ENCODE measurements around the gene TPO.
"Not testable (repeated sequence)": the region's sequence is repeated elsewhere in the genome, so short reads cannot be mapped to it uniquely, and the experiment has no call there.

The TPO gene

DNA sequence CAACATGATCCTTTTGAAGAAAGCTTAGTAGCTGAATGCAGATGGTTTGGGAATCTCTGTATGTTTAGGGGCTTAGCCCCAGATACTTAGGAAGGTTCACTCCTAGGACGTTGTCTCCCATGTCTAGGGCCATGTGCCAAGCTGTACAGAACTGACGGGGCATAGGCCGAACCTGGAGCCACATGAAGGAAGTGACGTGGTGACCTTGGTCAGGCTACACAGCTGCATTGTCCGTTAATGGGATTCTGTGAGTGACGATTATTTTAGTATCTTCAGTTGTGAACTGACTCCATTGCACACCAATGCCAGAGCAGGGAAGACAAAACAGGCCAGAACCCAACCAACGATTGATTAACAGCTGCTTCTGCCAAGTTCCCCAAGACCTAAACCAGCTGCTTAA is 139.3 kb downstream of the TPO start:
- DNase-seq (ENCODE audit: low spot score in 2 of 2) (no peak), ATAC-seq (ENCODE audit: low read depth) (no peak)
- Mint-ChIP-seq H3K27ac (no peak overlapping the region), H3K27me3 (peaks cover 17% of the 10 kb centered on the region), H3K4me3 (no peak overlapping the region), H3K9me3 (no peaks in the 10 kb centered on the region), H3K36me3 (no peaks in the 10 kb centered on the region), H3K4me1 (peaks cover 2% of the 10 kb centered on the region)

DNA sequence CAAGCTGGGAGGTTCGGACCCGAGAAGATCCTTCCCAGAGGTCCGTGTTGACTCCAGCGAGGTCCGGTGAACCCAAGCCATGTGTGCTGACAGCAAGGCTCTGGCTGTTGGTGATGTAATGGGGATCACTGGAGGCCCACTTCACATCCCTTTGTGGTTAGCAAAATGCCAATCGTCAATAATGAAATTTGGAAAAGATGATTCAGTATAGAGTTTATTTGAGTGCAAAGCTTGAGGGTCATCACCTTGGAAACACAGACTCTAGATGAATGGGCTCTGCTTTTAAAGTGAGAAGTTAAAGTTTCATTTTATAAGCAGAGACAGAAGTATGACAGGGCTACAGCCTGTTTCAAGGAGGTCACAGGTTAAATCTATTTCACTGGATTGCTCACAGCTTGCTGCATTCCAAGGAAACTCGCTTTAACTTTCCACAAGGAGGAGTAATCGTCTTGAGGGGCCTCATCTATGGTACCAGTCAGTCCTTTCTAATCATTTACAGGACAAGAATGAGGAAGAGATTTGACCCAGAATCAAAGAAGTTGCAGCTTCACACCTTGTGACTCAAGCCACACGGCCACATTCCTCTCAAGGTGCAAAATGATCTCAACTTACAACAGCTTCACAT is 140.5 kb downstream of the TPO start:
- peaks cover 2% of the 10 kb centered on the region for H3K4me1 Mint-ChIP-seq
- H3K9me3 Mint-ChIP-seq, result no peaks in the 10 kb centered on the region
- H3K27ac Mint-ChIP-seq, result no peak overlapping the region
- no peaks in the 10 kb centered on the region for H3K36me3 Mint-ChIP-seq
- DNase-seq (ENCODE audit: low spot score in 2 of 2) (no peak), ATAC-seq (ENCODE audit: low read depth) (no peak)
- H3K27me3 Mint-ChIP-seq, result peaks cover 14% of the 10 kb centered on the region
- no peak overlapping the region for H3K4me3 Mint-ChIP-seq

DNA sequence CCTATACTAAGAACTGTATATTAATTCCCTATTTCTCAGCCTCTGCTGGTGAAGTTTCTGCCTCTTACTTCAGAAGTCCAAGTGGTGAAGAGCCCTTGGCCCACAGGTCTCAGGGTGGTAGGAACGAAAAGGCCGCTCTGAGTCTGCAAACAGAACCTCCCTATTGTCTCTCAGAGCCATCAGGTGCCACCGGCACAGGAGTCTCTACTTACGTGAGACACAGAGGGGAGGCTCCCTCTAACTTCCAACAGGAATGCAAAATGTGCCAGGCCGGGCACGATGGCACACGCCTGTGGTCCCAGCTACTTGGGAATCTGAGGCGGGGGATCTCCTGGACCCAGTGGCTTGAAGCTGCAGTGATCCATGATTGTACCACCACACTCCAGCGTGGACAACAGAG is 143.0 kb downstream of the TPO start:
- ATAC-seq (ENCODE audit: low read depth) (no peak), DNase-seq (ENCODE audit: low spot score in 2 of 2) (no peak)
- H3K4me1 Mint-ChIP-seq, result no peaks in the 10 kb centered on the region
- H3K36me3 Mint-ChIP-seq, result no peaks in the 10 kb centered on the region
- H3K27ac Mint-ChIP-seq, result no peak overlapping the region
- H3K27me3 Mint-ChIP-seq, result peaks cover 9% of the 10 kb centered on the region
- H3K4me3 Mint-ChIP-seq, result no peak overlapping the region
- H3K9me3 Mint-ChIP-seq, result no peaks in the 10 kb centered on the region

DNA sequence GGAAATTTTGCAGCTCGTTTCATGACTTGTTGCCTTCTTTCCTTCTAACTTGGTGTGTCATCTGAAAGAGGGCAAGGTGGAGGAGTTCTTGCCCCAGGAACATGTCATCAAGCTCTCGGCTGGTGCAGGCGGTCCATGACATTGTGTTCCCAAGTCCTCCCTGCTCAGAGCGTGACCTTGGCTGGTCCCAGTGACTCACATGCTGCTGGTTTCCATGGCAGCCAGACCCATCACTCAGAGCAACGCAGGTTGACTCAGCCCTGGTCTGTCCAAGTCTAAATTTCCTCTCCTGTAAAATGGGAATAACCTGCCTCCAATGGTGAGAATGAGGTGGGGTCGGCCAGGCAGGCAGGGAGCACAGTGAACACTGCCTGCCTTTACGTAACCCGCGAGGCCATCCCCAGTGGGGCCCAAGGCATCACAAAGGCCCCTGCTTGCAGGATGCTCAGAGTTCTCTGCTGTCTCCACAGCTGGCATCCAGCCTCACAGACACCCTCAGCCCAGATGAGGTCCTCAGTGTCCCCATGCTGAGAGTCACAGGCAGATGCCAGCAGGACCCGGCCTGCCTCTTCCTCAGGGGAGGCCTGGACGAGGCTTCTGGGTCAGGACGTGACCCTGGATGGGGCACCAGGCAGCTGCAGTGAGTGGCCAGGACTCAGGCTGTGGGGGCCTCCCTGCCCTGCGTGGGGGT is 143.7 kb downstream of the TPO start:
- DNase-seq (ENCODE audit: low spot score in 2 of 2) (no peak), ATAC-seq (ENCODE audit: low read depth) (no peak)
- Mint-ChIP-seq H3K9me3 (no peaks in the 10 kb centered on the region), H3K27ac (no peak overlapping the region), H3K4me1 (no peaks in the 10 kb centered on the region), H3K36me3 (no peaks in the 10 kb centered on the region), H3K27me3 (peaks cover 10% of the 10 kb centered on the region), H3K4me3 (no peak overlapping the region)

DNA sequence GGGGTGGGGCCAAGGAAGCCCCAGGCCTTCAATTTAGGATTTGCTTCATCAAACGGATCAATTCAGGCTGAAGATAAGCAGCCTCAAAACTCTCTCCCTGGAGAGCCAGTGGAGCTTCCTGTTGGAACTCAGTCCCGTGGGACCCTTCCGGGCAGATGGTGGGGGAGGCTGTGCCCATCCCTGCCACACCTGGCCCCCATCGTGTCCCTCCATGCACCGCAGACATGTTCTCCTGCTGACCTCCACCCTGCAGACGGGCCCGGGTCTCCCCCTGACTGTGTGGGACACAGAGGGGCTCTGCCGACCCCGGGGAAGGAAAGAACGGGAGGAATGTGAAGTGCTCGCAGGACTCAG is 144.2 kb downstream of the TPO start:
- no peaks in the 10 kb centered on the region for H3K4me1 Mint-ChIP-seq
- H3K36me3 Mint-ChIP-seq, result no peaks in the 10 kb centered on the region
- H3K9me3 Mint-ChIP-seq, result no peaks in the 10 kb centered on the region
- H3K4me3 Mint-ChIP-seq, result no peak overlapping the region
- ATAC-seq (ENCODE audit: low read depth) (no peak), DNase-seq (ENCODE audit: low spot score in 2 of 2) (no peak)
- peaks cover 10% of the 10 kb centered on the region for H3K27me3 Mint-ChIP-seq
- no peak overlapping the region for H3K27ac Mint-ChIP-seq

DNA sequence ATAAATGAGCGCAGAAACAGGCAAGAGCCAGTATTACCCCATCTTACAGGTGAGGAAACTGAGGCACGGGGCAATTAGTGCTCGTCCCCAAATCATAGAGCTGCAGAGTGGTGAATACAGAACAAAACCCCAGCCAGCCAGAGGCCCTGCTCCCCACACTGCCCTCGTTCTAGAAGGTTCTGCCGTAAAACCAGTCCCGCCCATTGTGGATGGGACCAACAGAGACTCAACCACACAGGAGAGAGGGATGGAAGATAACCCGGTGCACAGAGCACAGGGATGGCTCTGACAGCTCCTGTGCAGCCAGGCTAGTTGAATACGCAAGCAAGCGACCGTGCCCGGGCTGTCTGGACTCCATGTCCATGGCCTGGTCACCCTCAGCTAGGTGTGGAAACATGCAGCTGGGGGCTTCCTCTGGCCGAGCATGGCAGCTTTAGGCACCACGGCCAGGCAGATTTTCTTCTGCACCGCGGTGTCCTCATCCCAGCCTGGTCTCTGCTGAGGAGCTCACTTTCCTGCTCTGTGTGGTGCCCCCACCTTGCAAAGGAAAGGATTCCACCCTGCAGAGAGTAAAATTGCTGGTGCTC is 146.4 kb downstream of the TPO start:
- Mint-ChIP-seq H3K4me1 (no peaks in the 10 kb centered on the region), H3K4me3 (no peak overlapping the region), H3K27me3 (peaks cover 6% of the 10 kb centered on the region), H3K9me3 (no peaks in the 10 kb centered on the region), H3K27ac (no peak overlapping the region), H3K36me3 (no peaks in the 10 kb centered on the region)
- DNase-seq (ENCODE audit: low spot score in 2 of 2) (no peak), ATAC-seq (ENCODE audit: low read depth) (no peak)

DNA sequence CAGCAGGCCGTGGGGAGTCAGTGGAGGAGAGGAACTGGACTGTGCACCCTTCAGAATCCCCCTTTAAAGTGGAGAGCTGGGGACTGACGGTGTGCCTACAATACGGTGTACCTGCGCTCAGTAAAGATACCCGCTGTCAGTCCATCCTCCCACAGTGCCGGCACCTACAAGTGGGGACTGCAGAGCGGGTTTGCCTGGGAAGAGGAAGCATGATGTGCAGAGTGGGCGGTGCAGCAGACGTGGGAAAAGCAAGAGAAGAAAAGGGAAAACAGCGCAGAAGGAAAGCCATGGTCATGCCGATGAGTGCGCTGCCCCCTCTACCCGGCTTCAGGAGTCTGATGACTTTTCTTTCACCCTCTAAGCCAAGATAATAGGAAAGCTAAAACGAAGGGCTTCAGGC is 148.0 kb downstream of the TPO start:
- no peaks in the 10 kb centered on the region for H3K36me3 Mint-ChIP-seq
- H3K4me3 Mint-ChIP-seq, result no peak overlapping the region
- no peaks in the 10 kb centered on the region for H3K9me3 Mint-ChIP-seq
- H3K27ac Mint-ChIP-seq, result no peak overlapping the region
- DNase-seq (ENCODE audit: low spot score in 2 of 2) (no peak), ATAC-seq (ENCODE audit: low read depth) (no peak)
- H3K4me1 Mint-ChIP-seq, result no peaks in the 10 kb centered on the region
- peaks cover 5% of the 10 kb centered on the region for H3K27me3 Mint-ChIP-seq

DNA sequence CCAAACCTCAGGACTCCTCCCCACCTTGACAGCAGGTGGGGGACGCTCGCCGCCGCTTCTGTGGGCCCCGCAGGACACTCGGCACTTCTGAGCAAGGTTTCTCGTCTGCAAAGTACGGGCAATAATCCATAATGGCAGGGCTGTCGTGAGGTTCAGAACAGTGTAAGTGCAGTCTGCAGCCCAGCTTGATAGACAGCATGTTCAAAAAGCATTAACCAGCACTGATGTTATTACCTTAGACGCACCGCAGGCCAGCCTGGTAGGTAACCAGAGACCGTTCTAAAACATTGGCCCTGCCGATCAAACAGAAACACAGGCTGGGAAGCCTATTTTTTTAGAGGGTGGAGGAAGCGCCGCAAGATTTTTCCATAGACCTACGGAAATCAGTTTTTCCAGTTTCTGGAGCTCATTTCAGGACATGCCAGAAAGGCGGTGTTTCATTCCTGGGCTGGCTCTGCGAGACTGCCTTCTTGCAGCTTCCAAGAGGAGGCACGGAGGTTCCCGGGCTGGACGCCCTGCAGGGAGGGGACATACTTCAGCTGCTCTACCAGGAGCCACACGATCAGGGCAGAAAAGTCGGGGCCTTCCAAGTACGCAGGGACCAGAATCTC is 148.7 kb downstream of the TPO start:
- Mint-ChIP-seq H3K9me3 (no peaks in the 10 kb centered on the region), H3K27me3 (peaks cover 5% of the 10 kb centered on the region), H3K27ac (no peak overlapping the region), H3K4me1 (no peaks in the 10 kb centered on the region), H3K4me3 (no peak overlapping the region), H3K36me3 (no peaks in the 10 kb centered on the region)
- ATAC-seq (ENCODE audit: low read depth) (no peak), DNase-seq (ENCODE audit: low spot score in 2 of 2) (no peak)

DNA sequence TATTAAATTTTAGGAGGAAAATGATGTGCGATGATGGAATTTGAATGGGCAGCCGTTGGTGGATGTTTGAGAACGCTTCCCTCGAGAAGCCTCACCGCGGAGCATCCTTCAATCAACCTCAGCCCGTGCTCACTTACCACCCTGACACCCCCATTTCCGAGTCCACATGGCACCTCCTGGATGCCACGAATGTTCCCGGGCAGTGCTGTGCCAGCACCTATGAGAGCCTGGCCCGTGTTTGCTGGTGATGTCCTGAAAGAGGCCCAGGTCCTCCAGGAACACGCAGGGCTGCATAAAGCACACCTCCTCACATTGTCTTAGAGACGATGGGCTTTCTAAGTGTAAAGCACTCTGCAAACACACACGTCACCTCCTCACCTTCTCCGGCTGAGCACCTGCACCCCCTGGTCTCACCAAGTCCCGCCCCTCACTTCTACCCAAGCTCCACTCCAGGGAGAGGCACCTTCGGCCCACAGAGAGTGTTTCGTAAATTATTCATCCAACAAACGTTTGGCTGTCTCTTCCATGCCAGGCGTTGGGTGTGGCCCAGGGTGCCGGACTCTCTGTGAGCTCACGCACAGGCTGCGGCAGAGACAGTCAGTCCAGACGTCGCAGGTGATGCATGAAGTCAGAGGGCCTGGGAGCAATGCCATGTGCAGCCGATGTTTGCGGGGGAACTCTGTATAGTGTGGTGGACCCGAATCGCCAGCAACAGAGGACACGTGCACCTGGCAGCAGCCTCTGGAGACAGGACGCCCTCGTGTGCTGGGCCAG is 150.0 kb downstream of the TPO start:
- peaks cover 5% of the 10 kb centered on the region for H3K27me3 Mint-ChIP-seq
- H3K36me3 Mint-ChIP-seq, result no peaks in the 10 kb centered on the region
- no peak overlapping the region for H3K27ac Mint-ChIP-seq
- ATAC-seq (ENCODE audit: low read depth) (no peak), DNase-seq (ENCODE audit: low spot score in 2 of 2) (no peak)
- H3K9me3 Mint-ChIP-seq, result peaks cover 2% of the 10 kb centered on the region
- H3K4me3 Mint-ChIP-seq, result no peak overlapping the region
- no peaks in the 10 kb centered on the region for H3K4me1 Mint-ChIP-seq

DNA sequence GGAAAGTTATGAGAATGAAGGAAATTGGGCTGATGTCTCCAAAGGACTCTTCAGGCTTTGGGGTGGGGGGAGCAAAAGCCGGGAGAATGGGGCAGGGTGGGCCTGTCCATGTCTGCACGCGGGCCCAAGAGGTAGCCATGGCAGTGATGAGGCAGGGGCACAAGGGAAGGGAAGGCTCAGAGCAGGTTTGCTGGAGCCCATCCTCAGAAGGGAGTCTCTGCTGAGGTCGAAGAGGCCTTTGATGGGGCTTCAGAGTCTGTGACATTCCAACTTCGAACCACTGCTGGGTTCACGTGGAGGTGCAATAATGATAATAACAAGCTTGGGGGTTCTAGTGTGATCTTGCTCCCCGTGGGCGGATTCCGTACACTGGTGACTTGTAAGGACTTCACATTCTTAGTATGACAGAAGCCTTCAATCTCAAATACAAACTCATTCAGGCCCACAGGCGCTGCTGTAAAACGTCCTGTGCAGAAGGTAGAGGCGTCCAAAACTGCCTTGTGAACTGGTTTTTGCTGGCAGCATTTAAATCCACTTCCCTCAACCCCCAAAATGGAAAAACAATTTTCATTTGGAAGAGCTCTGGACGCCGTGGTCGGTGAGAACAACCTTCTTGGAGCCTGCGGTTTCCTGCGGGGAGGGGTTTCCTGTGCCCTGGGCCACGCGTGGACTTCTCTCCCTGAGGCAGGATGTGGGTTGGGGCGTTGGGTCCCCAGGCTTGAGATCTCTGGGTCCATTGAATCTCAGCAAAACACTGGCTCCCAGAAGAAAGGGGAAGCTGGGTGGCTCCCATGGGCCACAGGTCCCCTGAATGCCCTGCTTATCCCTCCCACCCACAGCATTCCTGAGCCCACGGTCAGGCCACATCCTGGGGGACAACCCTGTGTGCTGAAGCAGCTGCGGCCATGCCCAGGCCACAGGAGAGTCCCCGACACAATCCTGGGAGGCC is 151.0 kb downstream of the TPO start:
- Mint-ChIP-seq H3K4me3 (no peak overlapping the region), H3K27me3 (peaks cover 3% of the 10 kb centered on the region), H3K9me3 (peaks cover 2% of the 10 kb centered on the region), H3K36me3 (no peaks in the 10 kb centered on the region), H3K27ac (no peak overlapping the region), H3K4me1 (no peaks in the 10 kb centered on the region)
- ATAC-seq (ENCODE audit: low read depth), result no peak
- DNase-seq (ENCODE audit: low spot score in 2 of 2), result no peak

DNA sequence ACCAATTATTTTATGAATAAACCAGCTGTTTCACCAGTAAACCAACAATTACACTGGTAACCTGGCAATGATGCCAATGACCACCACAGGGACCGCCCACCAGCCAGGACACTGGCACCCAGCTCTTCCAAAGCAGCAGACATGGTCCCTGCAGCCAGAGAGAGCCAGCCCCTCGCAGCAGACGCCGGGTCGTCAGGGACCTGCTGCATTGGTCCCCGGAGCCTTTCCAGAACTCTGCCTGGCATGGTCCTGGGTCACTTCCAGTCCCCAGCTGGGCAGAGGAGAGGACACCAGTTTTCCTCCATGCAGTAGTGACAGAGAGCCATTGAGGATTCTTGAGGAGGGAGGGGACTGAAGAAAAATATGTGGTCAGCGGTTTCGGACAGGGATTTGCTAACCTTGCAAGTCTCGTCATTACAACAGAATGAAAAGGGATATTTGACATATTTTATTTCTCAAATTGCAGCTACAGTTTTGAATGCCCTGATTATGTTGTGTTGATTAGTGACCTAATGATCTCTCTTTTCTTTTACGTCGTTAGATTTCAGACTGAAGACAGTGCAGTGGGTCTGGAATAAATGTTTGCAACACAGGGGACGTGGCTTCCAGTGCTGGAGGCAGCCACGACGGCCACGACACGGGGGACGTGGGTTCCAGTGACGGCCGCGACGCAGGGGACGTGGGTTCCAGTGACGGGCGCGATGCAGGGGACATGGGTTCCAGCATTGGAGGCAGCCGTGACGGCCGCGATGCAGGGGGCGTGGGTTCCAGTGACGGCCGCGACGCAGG is 154.5 kb downstream of the TPO start:
- Mint-ChIP-seq H3K36me3 (no peaks in the 10 kb centered on the region), H3K27ac (no peak overlapping the region), H3K9me3 (peaks cover 2% of the 10 kb centered on the region), H3K4me3 (no peak overlapping the region), H3K4me1 (no peaks in the 10 kb centered on the region), H3K27me3 (peaks cover 2% of the 10 kb centered on the region)
- DNase-seq (ENCODE audit: low spot score in 2 of 2) (no peak), ATAC-seq (ENCODE audit: low read depth) (no peak)

DNA sequence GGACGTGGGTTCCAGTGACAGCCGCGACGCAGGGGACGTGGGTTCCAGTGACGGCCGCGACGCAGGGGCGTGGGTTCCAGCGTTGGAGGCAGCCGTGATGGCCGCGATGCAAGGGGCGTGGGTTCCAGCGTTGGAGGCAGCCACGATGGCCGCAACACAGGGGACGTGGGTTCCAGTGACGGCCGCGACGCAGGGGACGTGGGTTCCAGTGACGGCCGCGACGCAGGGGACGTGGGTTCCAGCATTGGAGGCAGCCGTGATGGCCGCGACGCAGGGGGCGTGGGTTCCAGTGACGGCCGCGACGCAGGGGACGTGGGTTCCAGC is 155.0 kb downstream of the TPO start:
- ATAC-seq (ENCODE audit: low read depth); H3K4me3 Mint-ChIP-seq; H3K36me3 Mint-ChIP-seq; H3K27me3 Mint-ChIP-seq; DNase-seq (ENCODE audit: low spot score in 2 of 2); H3K9me3 Mint-ChIP-seq; H3K4me1 Mint-ChIP-seq; H3K27ac Mint-ChIP-seq: not testable (repeated sequence)

Data from memory B cell (primary cell).